HG03469 (cell line): Measurements from ENCODE around the gene TMEM108.

Experiments
- ATAC-seq: cut with Tn5 transposase; IDR thresholded peaks from one replicate; pipeline ENCODE4 v1.9.1; 2021; ENCODE audit warnings: mild to moderate bottlenecking, moderate library complexity, moderate number of reproducible peaks; ENCODE audit not compliant: unreplicated experiment

The TMEM108 gene

GRCh38 chr3:133113927-133114597 lies 75.9 kb downstream of the TMEM108 start:
- no peak for ATAC-seq

- no peak for ATAC-seq
Measured at GRCh38 chr3:133115176-133115575, 77.0 kb downstream of the TMEM108 start.

DNA sequence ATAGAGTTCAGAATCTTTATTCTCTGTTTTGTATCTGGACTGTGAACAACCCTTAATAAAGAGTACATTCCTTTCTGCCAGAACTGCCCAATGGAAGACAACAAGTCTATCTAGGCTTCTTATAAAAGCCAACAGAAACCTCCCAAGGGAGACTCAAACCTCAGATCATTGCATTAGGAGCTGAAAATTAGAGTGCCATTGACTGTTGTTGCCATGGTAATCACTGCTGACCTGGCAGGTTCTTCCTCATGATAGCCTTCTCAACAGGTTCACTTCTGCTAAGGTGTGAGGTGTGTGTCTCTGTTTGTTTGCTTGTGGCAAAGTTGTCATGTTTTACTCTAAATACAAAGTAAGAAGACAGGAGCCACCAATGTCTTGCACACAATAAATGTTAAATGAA lies 79.2 kb downstream of the TMEM108 start:
- ATAC-seq: no peak

DNA sequence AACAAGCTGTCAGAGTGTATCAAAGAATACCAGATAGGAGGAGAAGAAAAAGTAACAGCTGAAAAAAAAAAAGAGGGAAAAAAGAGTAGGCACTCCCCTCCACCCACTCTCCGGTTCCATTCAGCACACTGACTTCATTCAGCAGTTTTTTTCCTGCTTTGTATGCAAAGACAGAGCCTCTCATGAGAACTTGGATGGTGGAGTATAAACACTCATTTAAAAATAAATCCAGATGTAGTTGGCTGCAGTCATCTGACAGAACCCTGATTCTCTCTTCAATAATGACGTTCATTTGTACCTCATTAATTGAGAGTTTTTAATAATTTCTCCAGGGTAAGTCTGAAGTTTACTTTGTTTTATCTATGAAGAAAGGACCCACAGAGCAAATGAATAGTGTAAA lies 81.0 kb downstream of the TMEM108 start:
- ATAC-seq: no peak

DNA sequence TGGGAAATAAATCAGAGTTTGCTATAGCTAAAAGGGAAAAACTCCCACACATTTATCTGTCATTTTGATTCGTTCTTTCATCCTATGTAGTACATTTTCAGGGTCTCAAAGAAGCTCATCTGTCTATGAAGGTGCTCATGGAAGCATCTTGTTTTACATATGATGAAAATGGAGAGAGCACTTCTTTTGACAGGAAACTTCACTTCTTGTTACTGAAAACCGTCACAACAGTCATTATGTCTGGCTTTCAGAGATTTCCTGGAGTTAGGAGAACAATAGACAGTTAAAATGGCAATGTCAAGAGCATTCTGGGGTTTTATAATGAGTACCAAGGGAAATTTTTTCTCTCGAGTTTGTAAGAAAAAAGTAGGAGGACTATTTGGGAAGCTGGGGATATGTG lies 83.3 kb downstream of the TMEM108 start:
- no peak for ATAC-seq

DNA sequence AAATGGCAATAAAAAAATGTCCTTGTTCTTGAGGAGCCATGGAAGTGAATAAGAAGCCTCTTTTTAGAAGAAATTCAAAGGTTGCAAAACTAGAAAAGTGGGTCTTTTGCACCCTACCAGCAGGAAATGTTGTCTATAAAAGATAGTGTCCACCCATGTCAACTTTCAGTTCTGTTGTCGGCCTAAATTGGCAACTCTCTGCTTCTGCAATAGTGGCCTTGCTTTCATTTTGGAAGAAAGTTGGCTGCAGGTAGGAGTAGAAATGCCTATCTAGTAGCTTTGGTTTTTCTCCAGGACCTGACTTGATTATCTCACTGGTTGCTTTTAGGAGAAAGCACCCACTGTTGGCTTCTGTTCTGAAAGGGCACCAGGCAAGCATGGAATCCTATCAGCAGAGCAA lies 85.4 kb downstream of the TMEM108 start:
- ATAC-seq: no peak

DNA sequence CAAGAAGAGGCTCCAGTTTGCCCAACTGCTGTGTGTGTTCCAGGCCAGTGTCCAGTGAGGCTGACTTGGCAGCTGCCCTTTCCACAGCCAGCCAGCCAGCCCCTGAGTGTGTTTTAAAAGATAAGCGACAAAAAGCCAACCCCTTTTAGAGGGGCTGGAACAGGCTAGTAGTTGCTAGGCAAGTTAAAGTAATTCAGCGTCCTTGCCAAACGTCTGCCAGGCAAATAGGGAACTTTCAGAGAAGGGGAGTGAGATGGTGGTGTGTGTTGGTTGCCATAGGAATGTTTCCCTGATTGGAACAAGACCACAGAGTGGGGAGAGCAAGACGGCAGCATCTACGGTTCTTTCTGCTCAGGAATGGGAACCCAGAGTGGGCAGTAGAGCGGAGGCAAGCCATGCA lies 86.3 kb downstream of the TMEM108 start:
- ATAC-seq: no peak

DNA sequence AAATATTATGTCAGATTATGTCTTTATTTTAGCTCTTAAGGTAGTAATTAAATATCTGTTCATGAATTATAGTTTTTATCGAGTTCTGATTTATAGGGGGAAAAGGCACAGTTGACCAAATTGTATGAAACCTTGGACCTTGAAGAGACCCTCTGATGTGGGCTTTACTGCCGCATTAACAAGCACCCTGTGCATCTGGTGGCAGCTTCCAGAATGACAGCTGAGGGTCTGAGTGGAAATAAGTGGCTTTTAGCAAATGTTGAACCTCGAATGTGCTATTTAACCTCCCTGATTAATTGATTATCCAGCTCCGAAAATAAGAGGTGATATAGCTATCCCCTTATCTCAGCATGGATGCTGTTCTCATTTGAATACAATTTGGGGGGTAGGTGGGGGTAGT lies 87.0 kb downstream of the TMEM108 start:
- no peak for ATAC-seq

GRCh38 chr3:133125802-133126201 lies 87.6 kb downstream of the TMEM108 start:
- no peak for ATAC-seq

DNA sequence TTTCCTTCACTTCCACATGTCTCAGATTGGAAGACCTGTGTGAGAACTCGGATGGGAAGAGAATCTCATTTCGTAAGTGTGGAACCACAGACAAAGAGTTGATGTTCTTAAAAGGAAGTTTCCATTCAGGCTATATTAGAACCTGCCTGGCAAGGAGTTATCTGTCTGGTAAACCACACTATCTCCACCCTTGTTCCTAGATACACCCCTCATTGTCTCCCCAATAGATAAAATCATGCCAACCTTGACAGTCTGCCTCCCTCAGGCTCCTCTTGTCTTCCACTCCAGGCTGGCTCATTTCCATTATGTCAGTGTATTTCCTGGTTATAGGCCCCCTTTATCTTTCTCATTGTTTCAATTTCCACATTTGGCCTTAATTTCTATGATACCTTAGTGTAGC lies 89.2 kb downstream of the TMEM108 start:
- ATAC-seq: no peak

DNA sequence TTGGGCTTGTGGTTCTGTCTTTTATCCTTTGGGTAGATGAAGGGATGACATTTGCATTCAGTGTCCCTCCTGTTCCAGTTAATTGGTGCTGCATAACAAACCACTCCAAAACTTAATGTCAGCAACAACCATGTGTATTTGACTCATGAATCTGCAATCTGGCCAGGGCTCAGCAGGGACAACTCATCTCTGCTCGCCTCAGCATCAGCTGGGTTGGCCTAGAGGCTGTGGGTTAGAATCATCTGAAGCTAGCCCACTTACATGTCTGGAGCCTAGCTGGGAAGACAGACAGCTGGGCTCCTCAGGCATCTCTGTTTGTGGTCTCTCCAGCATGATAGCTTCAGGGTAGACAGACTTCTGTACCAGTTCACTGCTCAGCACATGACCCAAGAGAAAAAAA lies 92.0 kb downstream of the TMEM108 start:
- no peak for ATAC-seq

GRCh38 chr3:133135306-133135705 lies 97.1 kb downstream of the TMEM108 start:
- no peak for ATAC-seq

DNA sequence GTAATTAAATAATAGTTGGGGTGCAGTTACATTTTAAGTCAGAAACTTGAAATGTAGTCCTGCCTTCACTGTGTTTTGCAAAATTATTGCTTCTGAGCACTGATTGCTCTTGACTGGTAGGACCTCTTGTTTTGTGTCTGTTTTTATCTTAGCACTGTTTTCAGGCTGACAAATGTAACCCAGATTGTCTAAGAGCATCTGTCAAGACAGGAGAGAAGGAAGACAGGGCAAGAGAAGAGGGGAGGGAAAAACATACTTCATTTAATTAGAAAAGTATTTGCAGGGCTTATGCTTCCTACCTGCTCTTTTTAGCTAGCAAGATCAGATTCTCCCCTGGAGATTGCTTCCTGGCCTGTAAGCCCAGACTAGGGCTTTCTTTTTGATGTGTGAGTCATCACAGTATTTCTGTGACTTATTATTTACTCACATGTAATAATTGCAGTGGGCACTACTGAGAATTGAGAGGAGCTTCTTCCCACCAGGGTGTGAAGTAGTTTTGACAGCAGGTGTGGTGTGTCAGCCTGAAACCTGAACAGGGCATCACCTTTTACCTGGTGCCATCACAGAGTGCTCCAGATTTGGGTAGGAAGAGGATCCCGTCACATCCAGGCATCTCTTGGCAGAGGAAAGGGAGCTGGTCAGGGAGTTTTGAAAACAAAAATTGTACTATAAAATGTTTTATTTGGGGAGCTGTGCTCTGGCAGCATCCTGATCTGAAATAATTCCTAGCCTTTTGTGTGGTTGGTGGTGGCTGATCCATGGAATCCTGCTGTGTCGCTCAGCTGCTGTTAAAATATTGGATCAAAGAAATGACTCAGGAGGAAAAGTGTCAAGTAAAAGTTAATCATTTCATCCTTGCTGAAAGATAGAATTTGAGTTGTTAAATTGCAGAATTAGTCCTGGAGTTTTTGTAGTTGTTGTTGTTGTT lies 98.2 kb downstream of the TMEM108 start:
- ATAC-seq: peak; percentile 37

DNA sequence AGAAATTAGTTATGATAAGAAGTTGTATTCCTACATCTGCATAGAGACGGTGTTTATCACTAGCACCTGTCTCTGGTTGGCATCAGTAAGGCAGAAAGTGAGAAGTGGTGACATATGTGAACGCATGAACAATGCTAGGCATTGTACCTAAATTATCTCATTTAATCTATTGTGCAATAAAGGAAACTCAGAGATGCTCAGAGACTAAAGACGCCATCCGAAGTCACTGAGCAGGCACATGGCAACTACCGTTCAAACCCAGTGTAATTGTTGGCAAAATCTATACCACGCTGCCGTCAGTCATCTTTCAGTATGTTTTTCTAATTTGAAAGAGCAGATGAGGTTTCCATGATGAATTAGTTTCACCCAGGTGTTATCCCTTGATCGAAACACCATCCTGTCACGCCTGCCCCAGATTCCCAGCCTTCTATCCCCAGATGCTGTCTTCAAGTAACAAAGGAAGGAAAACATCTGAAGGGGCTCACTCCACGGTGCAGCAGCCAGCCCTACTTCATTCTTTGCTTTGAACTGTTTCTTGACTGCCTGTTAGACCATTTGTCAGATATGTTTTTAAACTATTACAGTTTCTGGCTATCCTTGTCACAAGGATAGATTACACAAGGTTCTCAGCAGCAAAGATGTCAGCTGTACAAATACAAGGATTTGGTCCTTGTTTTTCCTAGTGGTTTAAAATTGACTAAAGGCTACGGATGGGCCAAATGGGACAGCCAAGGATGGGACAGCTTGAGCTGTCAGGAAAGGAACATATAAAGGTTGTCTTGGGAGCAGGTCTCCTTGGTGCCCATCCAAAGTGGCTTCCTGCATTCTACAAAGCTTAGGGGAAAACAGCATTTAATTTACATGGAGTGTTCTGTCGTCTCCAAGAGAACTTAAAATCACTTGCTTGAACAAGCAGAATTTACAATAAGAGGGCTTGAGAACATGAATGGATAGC lies 99.1 kb downstream of the TMEM108 start:
- ATAC-seq: no peak

DNA sequence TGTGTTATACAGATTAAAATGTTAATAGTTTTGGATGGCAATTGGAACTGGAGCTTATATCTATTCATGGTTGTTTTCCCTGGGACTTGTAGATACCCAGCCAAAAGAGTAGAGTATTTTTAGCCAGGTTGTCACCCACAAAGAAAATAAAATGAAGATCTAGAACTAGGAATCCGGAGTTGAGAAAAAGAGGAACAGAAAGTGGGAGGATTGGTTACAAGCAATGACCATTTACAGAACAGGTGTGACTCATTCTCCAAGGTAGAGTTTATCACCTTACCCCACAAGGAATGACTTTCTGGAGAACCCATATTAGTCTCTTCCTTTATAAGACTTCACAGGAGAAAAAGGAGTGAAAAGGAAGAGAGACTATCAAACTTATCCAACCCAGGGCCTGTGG lies 99.8 kb downstream of the TMEM108 start:
- peak; percentile 88 for ATAC-seq

- ATAC-seq: no peak
Measured at GRCh38 chr3:133152056-133152455, 113.9 kb downstream of the TMEM108 start.

- ATAC-seq: no peak
Measured at GRCh38 chr3:133152681-133153220, 114.6 kb downstream of the TMEM108 start.

DNA sequence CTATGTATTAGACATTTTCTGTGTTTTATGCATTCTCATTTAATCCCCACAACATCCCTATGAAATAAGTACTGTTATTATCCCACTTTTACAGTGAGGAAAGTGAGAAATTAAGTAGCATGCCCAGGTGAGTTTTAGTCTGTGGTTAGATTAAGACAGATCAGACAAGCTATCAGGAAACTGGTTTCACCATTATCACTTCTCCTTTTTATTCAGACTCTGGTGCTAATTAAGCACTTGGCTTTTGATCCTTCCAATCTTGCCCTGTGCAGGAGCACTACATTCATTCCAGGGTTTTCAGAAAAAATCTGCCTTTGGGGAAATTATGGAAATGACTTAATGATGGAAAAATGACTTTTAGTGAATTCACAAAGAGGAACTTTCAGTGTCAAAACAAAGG lies 115.2 kb downstream of the TMEM108 start:
- no peak for ATAC-seq

DNA sequence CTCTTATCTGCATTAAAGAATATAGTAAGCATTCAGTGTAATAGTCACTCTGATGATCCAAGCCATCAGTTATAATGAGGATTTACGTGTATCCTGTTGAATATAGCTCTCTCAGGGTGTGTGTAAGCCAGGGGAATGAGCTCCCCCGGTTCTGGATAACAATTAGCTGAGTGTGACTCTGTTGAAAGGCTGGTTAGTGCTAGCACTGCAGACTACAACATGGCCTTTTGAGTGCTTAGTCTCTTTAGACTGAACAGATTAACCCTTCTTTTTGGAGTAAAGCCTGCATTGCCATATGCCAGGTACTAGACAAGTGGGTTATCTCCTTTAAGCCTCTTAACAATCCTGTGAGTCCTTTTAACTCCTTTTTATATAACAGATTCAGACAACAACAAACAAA lies 119.5 kb downstream of the TMEM108 start:
- ATAC-seq: no peak

DNA sequence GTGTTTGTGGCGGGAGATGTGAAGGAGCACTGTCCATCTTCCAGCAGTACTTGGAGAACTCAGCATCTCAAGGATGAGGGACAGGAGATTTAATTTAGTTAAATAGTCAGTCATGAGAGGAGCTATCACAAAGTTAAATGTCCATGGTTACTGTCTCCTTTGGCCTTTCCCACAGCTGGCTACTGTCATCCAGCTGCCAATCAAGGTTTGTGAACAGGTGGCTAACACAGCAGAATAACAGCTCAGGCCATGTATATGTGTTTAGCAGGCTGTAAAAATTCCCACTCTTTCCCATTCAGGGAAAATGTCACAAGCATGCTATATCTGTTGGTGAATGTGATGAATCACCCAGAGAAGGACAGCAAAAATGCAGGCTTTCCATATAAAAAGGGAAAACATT lies 120.5 kb downstream of the TMEM108 start:
- ATAC-seq: no peak
